ENCODE measurements around the gene CARNS1.

CARNS1 gene

GRCh38 chr11:67411785-67412152 is 3.7 kb upstream of the CARNS1 start:
- Histone ChIP-seq H3K27me3 (ENCODE audit: control insufficient read depth in 1 of 2, insufficient read depth in 2 of 2, low read length in 2 of 2) (peaks cover 32 to 48% of the 10 kb centered on the region in 2 donors), H3K27ac (ENCODE audit: low read length) (no peak overlapping the region), H3K36me3 (ENCODE audit: control insufficient read depth in 2 of 2, insufficient read depth in 2 of 2, low read length in 2 of 2) (no peaks in the 10 kb centered on the region), H3K9ac (ENCODE audit: low read length in 2 of 2) (no peak overlapping the region), H3K9me3 (ENCODE audit: control insufficient read depth in 2 of 2, low read length in 2 of 2) (no peaks in the 10 kb centered on the region), H3K4me3 (ENCODE audit: low read length in 2 of 2) (no peak overlapping the region), H3K4me1 (ENCODE audit: control insufficient read depth, insufficient read depth, low read length) (peaks cover 10% of the 10 kb centered on the region)

GRCh38 chr11:67412495-67413179 is 2.8 kb upstream of the CARNS1 start:
- H3K27ac ChIP-seq (ENCODE audit: low read length) = no peak overlapping the region
- peaks cover 29 to 41% of the 10 kb centered on the region in 2 donors for H3K27me3 ChIP-seq (ENCODE audit: control insufficient read depth in 1 of 2, insufficient read depth in 2 of 2, low read length in 2 of 2)
- H3K36me3 ChIP-seq (ENCODE audit: control insufficient read depth in 2 of 2, insufficient read depth in 2 of 2, low read length in 2 of 2) = no peaks in the 10 kb centered on the region
- H3K4me3 ChIP-seq (ENCODE audit: low read length in 2 of 2) = no peak overlapping the region
- peaks cover 13% of the 10 kb centered on the region for H3K4me1 ChIP-seq (ENCODE audit: control insufficient read depth, insufficient read depth, low read length)
- H3K9ac ChIP-seq (ENCODE audit: low read length in 2 of 2) = no peak overlapping the region
- no peaks in the 10 kb centered on the region for H3K9me3 ChIP-seq (ENCODE audit: control insufficient read depth in 2 of 2, low read length in 2 of 2)

- Histone ChIP-seq H3K36me3 (ENCODE audit: control insufficient read depth in 2 of 2, insufficient read depth in 2 of 2, low read length in 2 of 2) (no peaks in the 10 kb centered on the region), H3K27me3 (ENCODE audit: control insufficient read depth in 1 of 2, insufficient read depth in 2 of 2, low read length in 2 of 2) (peaks cover 22 to 34% of the 10 kb centered on the region in 2 donors), H3K9ac (ENCODE audit: low read length in 2 of 2) (no peak overlapping the region), H3K4me3 (ENCODE audit: low read length in 2 of 2) (no peak overlapping the region), H3K4me1 (ENCODE audit: control insufficient read depth, insufficient read depth, low read length) (peaks cover 13% of the 10 kb centered on the region), H3K9me3 (ENCODE audit: control insufficient read depth in 2 of 2, low read length in 2 of 2) (no peaks in the 10 kb centered on the region), H3K27ac (ENCODE audit: low read length) (no peak overlapping the region)
These were observed 2.1 kb upstream of the CARNS1 start for GRCh38 chr11:67413266-67413849.

GRCh38 chr11:67416416-67417335 is 1.2 kb downstream of the CARNS1 start:
- H3K9ac ChIP-seq (ENCODE audit: low read length in 2 of 2) = no peak overlapping the region
- peaks cover 30% of the 10 kb centered on the region for H3K4me1 ChIP-seq (ENCODE audit: control insufficient read depth, insufficient read depth, low read length)
- H3K9me3 ChIP-seq (ENCODE audit: control insufficient read depth in 2 of 2, low read length in 2 of 2) = no peaks in the 10 kb centered on the region
- no peaks in the 10 kb centered on the region for H3K36me3 ChIP-seq (ENCODE audit: control insufficient read depth in 2 of 2, insufficient read depth in 2 of 2, low read length in 2 of 2)
- peaks cover 2% of the 10 kb centered on the region in 2 donors for H3K27me3 ChIP-seq (ENCODE audit: control insufficient read depth in 1 of 2, insufficient read depth in 2 of 2, low read length in 2 of 2)
- H3K4me3 ChIP-seq (ENCODE audit: low read length in 2 of 2) = no peak overlapping the region
- no peak overlapping the region for H3K27ac ChIP-seq (ENCODE audit: low read length)

- Histone ChIP-seq H3K4me3 (ENCODE audit: low read length in 2 of 2) (no peak overlapping the region), H3K9ac (ENCODE audit: low read length in 2 of 2) (no peak overlapping the region), H3K4me1 (ENCODE audit: control insufficient read depth, insufficient read depth, low read length) (peaks cover 30% of the 10 kb centered on the region), H3K27me3 (ENCODE audit: control insufficient read depth in 1 of 2, insufficient read depth in 2 of 2, low read length in 2 of 2) (peaks cover 2% of the 10 kb centered on the region in 2 donors), H3K36me3 (ENCODE audit: control insufficient read depth in 2 of 2, insufficient read depth in 2 of 2, low read length in 2 of 2) (no peaks in the 10 kb centered on the region), H3K27ac (ENCODE audit: low read length) (no peak overlapping the region), H3K9me3 (ENCODE audit: control insufficient read depth in 2 of 2, low read length in 2 of 2) (no peaks in the 10 kb centered on the region)
These were observed 1.9 kb downstream of the CARNS1 start for GRCh38 chr11:67417425-67417824.

- no peaks in the 10 kb centered on the region for H3K9me3 ChIP-seq (ENCODE audit: control insufficient read depth in 2 of 2, low read length in 2 of 2)
- H3K9ac ChIP-seq (ENCODE audit: low read length in 2 of 2) = no peak overlapping the region
- H3K4me3 ChIP-seq (ENCODE audit: low read length in 2 of 2) = no peak overlapping the region
- H3K27ac ChIP-seq (ENCODE audit: low read length) = no peak overlapping the region
- no peaks in the 10 kb centered on the region for H3K36me3 ChIP-seq (ENCODE audit: control insufficient read depth in 2 of 2, insufficient read depth in 2 of 2, low read length in 2 of 2)
- H3K27me3 ChIP-seq (ENCODE audit: control insufficient read depth in 1 of 2, insufficient read depth in 2 of 2, low read length in 2 of 2) = peaks cover 0 to 2% of the 10 kb centered on the region in 2 donors
- peaks cover 30% of the 10 kb centered on the region for H3K4me1 ChIP-seq (ENCODE audit: control insufficient read depth, insufficient read depth, low read length)
These were observed 3.2 kb downstream of the CARNS1 start for GRCh38 chr11:67418476-67419281.

GRCh38 chr11:67419325-67420049 is 4.0 kb downstream of the CARNS1 start:
- Histone ChIP-seq H3K27me3 (ENCODE audit: control insufficient read depth in 1 of 2, insufficient read depth in 2 of 2, low read length in 2 of 2) (peaks cover 0 to 2% of the 10 kb centered on the region in 2 donors), H3K4me3 (ENCODE audit: low read length in 2 of 2) (no peak overlapping the region), H3K4me1 (ENCODE audit: control insufficient read depth, insufficient read depth, low read length) (peaks cover 30% of the 10 kb centered on the region), H3K27ac (ENCODE audit: low read length) (peak overlapping the region; percentile 74), H3K9ac (ENCODE audit: low read length in 2 of 2) (peak overlapping the region; percentile 5 to 72), H3K36me3 (ENCODE audit: control insufficient read depth in 2 of 2, insufficient read depth in 2 of 2, low read length in 2 of 2) (no peaks in the 10 kb centered on the region), H3K9me3 (ENCODE audit: control insufficient read depth in 2 of 2, low read length in 2 of 2) (no peaks in the 10 kb centered on the region)

- H3K4me1 ChIP-seq (ENCODE audit: control insufficient read depth, insufficient read depth, low read length) = peaks cover 30% of the 10 kb centered on the region
These were observed 4.7 kb downstream of the CARNS1 start for GRCh38 chr11:67420147-67420645.

GRCh38 chr11:67420646-67421429 is 5.4 kb downstream of the CARNS1 start:
- H3K27ac ChIP-seq (ENCODE audit: low read length) = peak overlapping the region; percentile 74

More at GRCh38 chr11:67420147-67420645, 4.7 kb downstream of the CARNS1 start:
- Histone ChIP-seq H3K27ac (ENCODE audit: low read length) (peak overlapping the region; percentile 74), H3K4me3 (ENCODE audit: low read length in 2 of 2) (peak overlapping the region; percentile 51 to 80), H3K9me3 (ENCODE audit: control insufficient read depth in 2 of 2, low read length in 2 of 2) (no peaks in the 10 kb centered on the region), H3K36me3 (ENCODE audit: control insufficient read depth in 2 of 2, insufficient read depth in 2 of 2, low read length in 2 of 2) (no peaks in the 10 kb centered on the region), H3K9ac (ENCODE audit: low read length in 2 of 2) (peak overlapping the region; percentile 71 to 72), H3K27me3 (ENCODE audit: control insufficient read depth in 1 of 2, insufficient read depth in 2 of 2, low read length in 2 of 2) (no peaks in the 10 kb centered on the region)

More at GRCh38 chr11:67420646-67421429, 5.4 kb downstream of the CARNS1 start:
- peaks cover 29% of the 10 kb centered on the region for H3K4me1 ChIP-seq (ENCODE audit: control insufficient read depth, insufficient read depth, low read length)
- H3K4me3 ChIP-seq (ENCODE audit: low read length in 2 of 2) = peak overlapping the region; percentile 51 to 80
- no peaks in the 10 kb centered on the region for H3K36me3 ChIP-seq (ENCODE audit: control insufficient read depth in 2 of 2, insufficient read depth in 2 of 2, low read length in 2 of 2)
- no peaks in the 10 kb centered on the region for H3K27me3 ChIP-seq (ENCODE audit: control insufficient read depth in 1 of 2, insufficient read depth in 2 of 2, low read length in 2 of 2)
- H3K9me3 ChIP-seq (ENCODE audit: control insufficient read depth in 2 of 2, low read length in 2 of 2) = no peaks in the 10 kb centered on the region
- H3K9ac ChIP-seq (ENCODE audit: low read length in 2 of 2) = peak overlapping the region; percentile 71 to 72
